Right atrium auricular region (tissue), 2 donors: ENCODE measurements around the gene TIFAB. TPM values are rescaled to one million over a fixed set of nuclear protein-coding genes. Genes with fewer than 3 reads are reported as not detected.

Experiments
- DNase-seq: peaks from one replicate; pipeline ENCODE4 v3.0.0-alpha.2; 2019; ENCODE audit warnings: low spot score
- H3K27ac ChIP-seq, 2 donors: fragments of 200-600 bp; sonication (generic); 1 replicate in 1 of 2; 2 replicates in 1 of 2; pipeline ENCODE4 v1.5.1; 2016 to 2019
- H3K27me3 ChIP-seq, 2 donors: fragments of 200-600 bp; sonication (generic); one replicate each; pipeline versions ENCODE4 v1.5.1 to v1.6.0; 2017 to 2019
- H3K36me3 ChIP-seq: fragments of 200-600 bp; sonication (generic); one replicate; pipeline ENCODE4 v1.5.1; 2016
- H3K4me1 ChIP-seq, 2 donors: fragments of 200-600 bp; sonication (generic); one replicate each; pipeline versions ENCODE4 v1.5.1 to v1.6.0; 2017 to 2019
- H3K4me3 ChIP-seq, 2 donors: fragments of 200-600 bp; sonication (generic); 1 replicate in 1 of 2; 2 replicates in 1 of 2; pipeline ENCODE4 v1.5.1; 2017 to 2019; ENCODE audit warnings: mild to moderate bottlenecking in 1 of 2, moderate library complexity in 1 of 2
- H3K9me3 ChIP-seq, 2 donors: fragments of 200-600 bp; sonication (generic); one replicate each; pipeline ENCODE4 v1.5.1; 2019
- CTCF ChIP-seq, 2 donors: fragments of 200-600 bp; sonication (generic); IDR thresholded peaks; one replicate each; pipeline ENCODE4 v1.5.1; 2019; ENCODE audit warnings: antibody characterized with exemption in 2 of 2
- total RNA-seq, 2 donors: library from RNA; depleted of rRNA; stranded (reverse); fragments of >200 nt; gene quantifications; one replicate each; pipeline ENCODE4 v1.1.0, GENCODE V29; 2016

TIFAB gene
- total RNA-seq, 2 donors from 2014 or later = not detected

- no peaks in the 10 kb centered on the region for H3K4me1 ChIP-seq
- no peak overlapping the region for H3K27ac ChIP-seq
- TF ChIP-seq CTCF (IDR thresholded peaks at IDR 0.05) = no peak
- no peak overlapping the region for H3K4me3 ChIP-seq
- no peaks in the 10 kb centered on the region for H3K9me3 ChIP-seq
- no peaks in the 10 kb centered on the region for H3K27me3 ChIP-seq
- H3K36me3 ChIP-seq = no peaks in the 10 kb centered on the region
- DNase-seq = no peak
Observed at GRCh38 chr5:135454946-135455345, 2.8 kb upstream of the TIFAB start.

GRCh38 chr5:135453613-135454012 lies 1.5 kb upstream of the TIFAB start:
- H3K27me3 ChIP-seq = no peaks in the 10 kb centered on the region
- H3K4me3 ChIP-seq = no peak overlapping the region
- H3K36me3 ChIP-seq = no peaks in the 10 kb centered on the region
- no peak for TF ChIP-seq CTCF (IDR thresholded peaks at IDR 0.05)
- no peak overlapping the region for H3K27ac ChIP-seq
- DNase-seq = no peak
- H3K9me3 ChIP-seq = no peaks in the 10 kb centered on the region
- H3K4me1 ChIP-seq = no peaks in the 10 kb centered on the region

GRCh38 chr5:135451581-135452320 lies 400 bp downstream of the TIFAB start:
- H3K9me3 ChIP-seq = no peaks in the 10 kb centered on the region
- no peaks in the 10 kb centered on the region for H3K36me3 ChIP-seq
- H3K27ac ChIP-seq = no peak overlapping the region
- H3K27me3 ChIP-seq = no peaks in the 10 kb centered on the region
- no peak overlapping the region for H3K4me3 ChIP-seq
- no peak for TF ChIP-seq CTCF (IDR thresholded peaks at IDR 0.05)
- no peak for DNase-seq
- no peaks in the 10 kb centered on the region for H3K4me1 ChIP-seq

GRCh38 chr5:135450952-135451351 lies 1.2 kb downstream of the TIFAB start:
- Histone ChIP-seq H3K4me1 (no peaks in the 10 kb centered on the region), H3K27ac (no peak overlapping the region), H3K36me3 (no peaks in the 10 kb centered on the region), H3K9me3 (no peaks in the 10 kb centered on the region), H3K4me3 (no peak overlapping the region), H3K27me3 (no peaks in the 10 kb centered on the region)
- DNase-seq = no peak
- TF ChIP-seq CTCF (IDR thresholded peaks at IDR 0.05) = no peak

GRCh38 chr5:135450336-135450735 lies 1.8 kb downstream of the TIFAB start:
- Histone ChIP-seq H3K36me3 (no peaks in the 10 kb centered on the region), H3K4me3 (no peak overlapping the region), H3K9me3 (no peaks in the 10 kb centered on the region), H3K27me3 (no peaks in the 10 kb centered on the region), H3K27ac (no peak overlapping the region), H3K4me1 (no peaks in the 10 kb centered on the region)
- TF ChIP-seq CTCF (IDR thresholded peaks at IDR 0.05) = no peak
- no peak for DNase-seq

- no peak for TF ChIP-seq CTCF (IDR thresholded peaks at IDR 0.05)
- Histone ChIP-seq H3K36me3 (no peaks in the 10 kb centered on the region), H3K4me3 (no peak overlapping the region), H3K9me3 (no peaks in the 10 kb centered on the region), H3K27ac (no peak overlapping the region), H3K4me1 (no peaks in the 10 kb centered on the region), H3K27me3 (no peaks in the 10 kb centered on the region)
- no peak for DNase-seq
Observed at GRCh38 chr5:135449644-135450043, 2.5 kb downstream of the TIFAB start.
